Measurements from ENCODE around the gene MACROD2.

- no peak for TF ChIP-seq ZNF274 (IDR thresholded peaks at IDR 0.05; ENCODE audit: low read depth, low read length)
- TF ChIP-seq SUZ12 (IDR thresholded peaks at IDR 0.05; ENCODE audit: extremely low read depth, insufficient read depth, insufficient read length): no peak
- no peak for TF ChIP-seq YY1 (IDR thresholded peaks at IDR 0.05; ENCODE audit: insufficient read depth, insufficient read length)
Observed at GRCh38 chr20:15099130-15099529, 1103.8 kb downstream of the MACROD2 start.
